Left ventricle myocardium superior (tissue), 1 donor: ENCODE data around the gene CRYL1. TPM values are rescaled to one million over a fixed set of nuclear protein-coding genes. Genes with fewer than 3 reads are reported as not detected.

Experiments used
- ATAC-seq: fragments of 200-7000 bp; cut with Tn5 transposase; one replicate; pipeline ENCODE4 v1.9.1; 2020; ENCODE audit warnings: mild to moderate bottlenecking, moderate library complexity
- DNase-seq: peaks from one replicate; pipeline ENCODE4 v3.0.0-alpha.2; 2020
- intact Hi-C: fragments of 100-400 bp; cut with micrococcal nuclease; formaldehyde crosslinking; loops from one replicate; pipeline ENCODE4 v1.11.0; 2022
- microRNA-seq: library from miRNA; unstranded; fragments of <30 nt; microRNA quantifications from one replicate; pipeline ENCODE4 v1.2.0, GENCODE V29; 2020; ENCODE audit warnings: borderline number of aligned reads
- total RNA-seq: library from RNA; stranded (reverse); fragmentation: NEBNext Ultra II Directional; extraction: Animal tissue kit (Norgen Biotek cat#: 25700); gene quantifications from one replicate; pipeline ENCODE4 v1.2.1, GENCODE V29; 2021
- donor health status: DM: no; HTN: yes; CAD: no; lungs with severe emphysema.

The CRYL1 gene
- total RNA-seq, 1 donor from 2014 or later, result 19.5 TPM

- DNase-seq, result no peak
- intact Hi-C loops, result no loop called here
- ATAC-seq, result no peak
Observed at GRCh38 chr13:20363603-20364002, 162.1 kb downstream of the CRYL1 start.

GRCh38 chr13:20363172-20363571 is 162.5 kb downstream of the CRYL1 start:
- DNase-seq, result no peak
- intact Hi-C loops, result no loop called here
- no peak for ATAC-seq

GRCh38 chr13:20362484-20363041 is 163.1 kb downstream of the CRYL1 start:
- DNase-seq, result no peak
- intact Hi-C loops, result no loop called here
- ATAC-seq, result no peak

- intact Hi-C loops, result no loop called here
- ATAC-seq, result no peak
- no peak for DNase-seq
Observed at GRCh38 chr13:20360835-20361412, 164.7 kb downstream of the CRYL1 start.

GRCh38 chr13:20360041-20360491 is 165.6 kb downstream of the CRYL1 start:
- intact Hi-C loops, result no loop called here
- DNase-seq, result no peak
- no peak for ATAC-seq

- DNase-seq (no peak), ATAC-seq (no peak)
- intact Hi-C loops, result no loop called here
Observed at GRCh38 chr13:20359335-20359734, 166.3 kb downstream of the CRYL1 start.

- DNase-seq (no peak), ATAC-seq (no peak)
- intact Hi-C loops, result no loop called here
Observed at GRCh38 chr13:20358022-20358421, 167.6 kb downstream of the CRYL1 start.

- no peak for DNase-seq
- no peak for ATAC-seq
- intact Hi-C loops, result no loop called here
Observed at GRCh38 chr13:20356444-20356843, 169.2 kb downstream of the CRYL1 start.

- DNase-seq (no peak), ATAC-seq (no peak)
- intact Hi-C loops, result no loop called here
Observed at GRCh38 chr13:20354722-20355121, 170.9 kb downstream of the CRYL1 start.

GRCh38 chr13:20353973-20354372 is 171.7 kb downstream of the CRYL1 start:
- intact Hi-C loops, result no loop called here
- ATAC-seq (no peak), DNase-seq (no peak)

Small RNAs within 50 kb of the gene (microRNA-seq; reads per million reads assigned to microRNA genes)
- not detected for gene MIR4499

Other genes starting within 250 kb of the CRYL1 start
- gene IFT88, start 41.3 kb upstream of the CRYL1 start, total RNA-seq, result 5.8 TPM
- 0.55 TPM for gene IL17D, start 177.8 kb upstream of the CRYL1 start, total RNA-seq
- gene EEF1AKMT1, start 248.1 kb upstream of the CRYL1 start, total RNA-seq, result 9.1 TPM